GM23248 (cell line): ENCODE measurements around the gene FAT1. TPM values are rescaled to one million over a fixed set of nuclear protein-coding genes. Genes with fewer than 3 reads are reported as not detected.

Experiments used
- DNase-seq: peaks from one replicate; pipeline ENCODE4 v3.0.0-alpha.2; 2015
- H2AFZ ChIP-seq: fragments of 200-600 bp; sonication (generic); 2 replicates; pipeline ENCODE4 v1.6.1; 2016; ENCODE audit warnings: antibody characterized with exemption
- H3F3A ChIP-seq: fragments of 200-600 bp; sonication (generic); 2 replicates; pipeline ENCODE4 v1.6.1; 2016; ENCODE audit warnings: mild to moderate bottlenecking, antibody characterized with exemption, mixed run types; ENCODE audit not compliant: insufficient read depth
- H3K27ac ChIP-seq: fragments of 200-600 bp; sonication (generic); 2 replicates; pipeline ENCODE4 v1.5.1; 2016; ENCODE audit warnings: mild to moderate bottlenecking
- H3K27me3 ChIP-seq: fragments of 200-600 bp; sonication (generic); replicated peaks from 2 replicates; pipeline ENCODE4 v1.6.1; 2016; ENCODE audit warnings: mild to moderate bottlenecking; ENCODE audit not compliant: insufficient read depth
- H3K36me3 ChIP-seq: fragments of 200-600 bp; sonication (generic); 2 replicates; pipeline ENCODE4 v1.6.1; 2016; ENCODE audit warnings: low read depth, mild to moderate bottlenecking
- H3K4me1 ChIP-seq: fragments of 200-600 bp; sonication (generic); 2 replicates; pipeline ENCODE4 v1.6.1; 2016; ENCODE audit warnings: mild to moderate bottlenecking; ENCODE audit not compliant: insufficient read depth
- H3K4me2 ChIP-seq: fragments of 200-600 bp; sonication (generic); one replicate; pipeline ENCODE4 v1.6.1; 2016; ENCODE audit warnings: mild to moderate bottlenecking; ENCODE audit not compliant: unreplicated experiment
- H3K4me3 ChIP-seq: fragments of 200-600 bp; sonication (generic); 2 replicates; pipeline ENCODE4 v1.5.1; 2016; ENCODE audit warnings: mild to moderate bottlenecking
- H3K79me2 ChIP-seq: fragments of 200-600 bp; sonication (generic); 2 replicates; pipeline ENCODE4 v1.6.1; 2016; ENCODE audit warnings: mild to moderate bottlenecking; ENCODE audit not compliant: insufficient read depth
- H3K9ac ChIP-seq: fragments of 200-600 bp; sonication (generic); 2 replicates; pipeline ENCODE4 v1.6.1; 2016; ENCODE audit warnings: mild to moderate bottlenecking
- H3K9me2 ChIP-seq: fragments of 200-600 bp; sonication (generic); 2 replicates; pipeline ENCODE4 v1.6.1; 2016; ENCODE audit warnings: mixed run types, mild to moderate bottlenecking, moderate library complexity; ENCODE audit not compliant: insufficient read depth
- H3K9me3 ChIP-seq: fragments of 200-600 bp; sonication (generic); one replicate; pipeline ENCODE4 v1.6.1; 2017; ENCODE audit warnings: low read depth
- H4K20me1 ChIP-seq: fragments of 200-600 bp; sonication (generic); 2 replicates; pipeline ENCODE4 v1.6.0; 2016; ENCODE audit not compliant: insufficient read depth
- EZH2 ChIP-seq: fragments of 200-600 bp; sonication (generic); IDR thresholded peaks from 2 replicates; pipeline ENCODE4 v1.6.1; 2018; ENCODE audit warnings: antibody characterized with exemption, mild to moderate bottlenecking; ENCODE audit not compliant: insufficient read depth, poor library complexity, severe bottlenecking
- EZH2phosphoT487 ChIP-seq: fragments of 200-600 bp; sonication (generic); IDR thresholded peaks from 2 replicates; pipeline ENCODE4 v1.6.1; 2018; ENCODE audit warnings: antibody characterized with exemption, moderate library complexity, mild to moderate bottlenecking, low read depth; ENCODE audit not compliant: insufficient read depth
- WGBS, 2 experiments: methylation state at CpG; one replicate each; pipeline ENCODE4 v1.1.6; 2015 to 2017; ENCODE audit warnings: low lambda C conversion rate in 2 of 2, low coverage in 1 of 2; ENCODE audit errors: missing lambda C conversion rate in 2 of 2; 5-methylcytosine and 5-hydroxymethylcytosine counted together
- in situ Hi-C: fragments of 300-500 bp; cut with MboI; formaldehyde crosslinking; loops from 2 replicates; pipeline ENCODE4 v1.15.0; 2020
- polyA plus RNA-seq: library from polyadenylated mRNA; unstranded; fragments of >200 nt; fragmentation: Nextera tagmentation; extraction: Ambion mirVana; gene quantifications from 2 replicates; pipeline ENCODE4 v1.2.1, GENCODE V29; 2016
- total RNA-seq: library from RNA; depleted of rRNA; stranded (reverse); fragments of >200 nt; shearing (Covaris generic); gene quantifications from 2 replicates; pipeline ENCODE4 v1.2.3, GENCODE V29; 2014

The FAT1 gene
- total and polyA plus RNA-seq, 2 experiments from 2014 or later, result 53.3 to 250 TPM

DNA sequence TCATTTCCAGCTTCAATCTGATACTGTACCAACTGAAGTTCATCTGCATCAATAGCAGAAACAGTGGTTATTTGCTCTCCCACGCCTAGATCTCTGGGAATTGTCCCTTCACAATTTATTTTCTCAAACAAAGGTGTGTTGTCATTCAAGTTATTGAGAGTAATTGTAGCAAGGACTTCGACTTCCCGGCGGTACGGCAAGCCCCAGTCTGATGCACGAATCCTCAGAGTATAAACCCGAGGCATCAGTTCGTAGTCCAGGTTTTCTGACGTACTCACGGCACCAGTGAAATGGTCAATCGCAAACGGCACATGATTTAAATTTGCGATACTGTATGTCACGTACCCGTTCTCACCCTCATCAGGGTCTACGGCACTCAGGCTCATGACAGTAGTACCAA lies 15.7 kb downstream of the FAT1 start:
- no peak overlapping the region for H3K9ac ChIP-seq
- DNase-seq, result no peak
- 0 out of 2 replicates have a peak, but pooled peaks cover 7% of the 10 kb centered on the region for H4K20me1 ChIP-seq
- no peak overlapping the region for H3K4me3 ChIP-seq
- peaks cover 100% of the 10 kb centered on the region for H3K79me2 ChIP-seq
- no peaks in the 10 kb centered on the region for H3K27me3 ChIP-seq
- H3K9me3 ChIP-seq, result no peaks in the 10 kb centered on the region
- peaks cover 38% of the 10 kb centered on the region for H3K36me3 ChIP-seq
- H3F3A ChIP-seq, result peaks cover 3% of the 10 kb centered on the region; the same call in 1 of the 2 replicates
- in situ Hi-C loops, result loop anchor here (25.0 kb wide), 1 partner anchor 879 kb away; no protein-coding TSS in a partner anchor
- H3K9me2 ChIP-seq, result no peaks in the 10 kb centered on the region
- H3K27ac ChIP-seq, result no peak overlapping the region
- H3K4me1 ChIP-seq, result no peaks in the 10 kb centered on the region
- 87 to 91% methylated on average over 16 of the region's 16 CpGs for WGBS, 2 experiments
- TF ChIP-seq EZH2 (no peak), EZH2phosphoT487 (no peak)
- H2AFZ ChIP-seq, result no peak overlapping the region
- no peak overlapping the region for H3K4me2 ChIP-seq

DNA sequence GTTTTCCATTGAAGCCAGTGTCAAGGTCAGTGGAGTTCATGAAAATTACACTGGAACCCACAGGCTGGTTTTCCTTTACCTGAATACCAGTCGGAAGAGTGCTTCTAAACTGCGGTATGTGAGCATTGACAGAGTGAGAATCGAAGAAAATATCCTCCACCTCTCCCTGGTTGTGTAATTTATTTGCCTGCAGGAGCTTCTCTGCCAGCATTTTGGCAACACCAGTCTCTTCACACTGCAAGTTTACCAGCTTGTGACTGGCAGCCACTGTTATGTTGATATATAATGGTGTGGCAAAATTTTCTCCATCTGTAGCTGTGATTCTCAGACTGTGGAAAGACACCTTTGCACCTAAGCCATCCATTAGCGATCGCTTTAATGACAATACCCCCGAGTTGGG lies 16.1 kb downstream of the FAT1 start:
- Histone ChIP-seq H3K36me3 (peaks cover 38% of the 10 kb centered on the region), H3K9me2 (no peaks in the 10 kb centered on the region), H3K4me1 (no peaks in the 10 kb centered on the region), H3K9ac (no peak overlapping the region), H4K20me1 (0 out of 2 replicates have a peak, but pooled peaks cover 7% of the 10 kb centered on the region), H3F3A (peaks cover 3% of the 10 kb centered on the region; the same call in 1 of the 2 replicates), H3K27ac (no peak overlapping the region), H3K4me3 (no peak overlapping the region), H3K4me2 (no peak overlapping the region), H3K9me3 (no peaks in the 10 kb centered on the region), H3K79me2 (peaks cover 100% of the 10 kb centered on the region), H3K27me3 (no peaks in the 10 kb centered on the region), H2AFZ (no peak overlapping the region)
- DNase-seq, result no peak
- no peak for TF ChIP-seq EZH2phosphoT487
- WGBS, 2 experiments, result 98 to 99% methylated on average over 6 of the region's 6 CpGs
- in situ Hi-C loops, result loop anchor here (25.0 kb wide), 1 partner anchor 880 kb away; no protein-coding TSS in a partner anchor

DNA sequence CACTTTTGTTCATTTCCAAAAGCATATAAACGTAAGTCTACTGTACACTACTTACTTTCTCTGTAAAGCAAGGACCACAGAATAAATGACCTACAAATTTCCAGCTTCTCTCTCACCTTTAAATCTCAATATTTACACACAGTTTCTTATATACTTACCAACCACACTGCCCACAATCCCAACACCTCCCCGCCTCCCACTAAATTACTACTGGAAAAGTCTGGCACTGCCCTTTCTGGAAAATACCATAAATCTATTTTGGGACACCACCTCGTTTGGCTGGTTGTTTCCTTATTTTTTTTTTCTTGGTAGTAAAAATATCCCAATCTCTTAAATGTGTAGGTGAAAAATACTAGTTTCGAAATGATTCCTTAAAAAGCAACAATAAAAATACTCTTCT lies 19.6 kb downstream of the FAT1 start:
- no peak for TF ChIP-seq EZH2
- no peak for TF ChIP-seq EZH2phosphoT487
- peaks cover 35% of the 10 kb centered on the region for H3K36me3 ChIP-seq
- no peaks in the 10 kb centered on the region for H3K9me3 ChIP-seq
- no peak overlapping the region for H3K9ac ChIP-seq
- H3K27ac ChIP-seq, result no peak overlapping the region
- no peak overlapping the region for H2AFZ ChIP-seq
- H3F3A ChIP-seq, result peaks cover 32% of the 10 kb centered on the region
- DNase-seq, result no peak
- no peak overlapping the region for H3K4me3 ChIP-seq
- in situ Hi-C loops, result loop anchor here (25.0 kb wide), 1 partner anchor 883 kb away; no protein-coding TSS in a partner anchor
- H3K27me3 ChIP-seq, result no peaks in the 10 kb centered on the region
- H3K9me2 ChIP-seq, result no peaks in the 10 kb centered on the region
- 0 out of 2 replicates have a peak, but pooled peaks cover 3% of the 10 kb centered on the region for H4K20me1 ChIP-seq
- H3K79me2 ChIP-seq, result peaks cover 100% of the 10 kb centered on the region
- 79 to 82% methylated on average over 4 of the region's 4 CpGs for WGBS, 2 experiments
- H3K4me1 ChIP-seq, result peaks cover 25% of the 10 kb centered on the region
- no peak overlapping the region for H3K4me2 ChIP-seq

DNA sequence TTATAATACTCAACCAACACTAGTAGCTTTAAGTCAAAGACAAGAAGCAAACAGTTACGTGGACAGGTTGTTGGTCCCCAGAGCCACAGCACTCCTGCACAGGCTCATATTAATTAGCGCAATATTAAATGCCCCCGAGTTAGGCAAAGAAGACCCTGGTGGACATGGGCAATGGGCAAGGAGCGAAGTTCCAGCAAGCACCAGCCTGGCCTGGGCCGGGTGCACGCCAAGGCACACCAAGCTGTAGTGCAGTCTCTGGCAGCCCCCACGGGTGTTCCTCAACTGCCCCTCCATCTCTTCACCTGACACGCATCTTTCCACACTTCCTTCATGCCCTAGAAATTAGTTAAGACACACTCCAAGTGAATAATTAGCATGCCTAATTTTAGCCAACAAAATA lies 20.1 kb downstream of the FAT1 start:
- in situ Hi-C loops, result loop anchor here (25.0 kb wide), 1 partner anchor 884 kb away; no protein-coding TSS in a partner anchor
- Histone ChIP-seq H3K79me2 (peaks cover 100% of the 10 kb centered on the region), H3F3A (peaks cover 32% of the 10 kb centered on the region), H3K27me3 (no peaks in the 10 kb centered on the region), H3K27ac (no peak overlapping the region), H3K9me3 (no peaks in the 10 kb centered on the region), H4K20me1 (no peaks in the 10 kb centered on the region), H3K36me3 (peaks cover 32% of the 10 kb centered on the region), H3K4me2 (no peak overlapping the region), H2AFZ (no peak overlapping the region), H3K4me1 (peaks cover 25% of the 10 kb centered on the region), H3K9ac (no peak overlapping the region), H3K9me2 (no peaks in the 10 kb centered on the region), H3K4me3 (no peak overlapping the region)
- DNase-seq, result no peak
- 93 to 97% methylated on average over 8 of the region's 8 CpGs for WGBS, 2 experiments
- TF ChIP-seq EZH2phosphoT487 (no peak), EZH2 (no peak)

DNA sequence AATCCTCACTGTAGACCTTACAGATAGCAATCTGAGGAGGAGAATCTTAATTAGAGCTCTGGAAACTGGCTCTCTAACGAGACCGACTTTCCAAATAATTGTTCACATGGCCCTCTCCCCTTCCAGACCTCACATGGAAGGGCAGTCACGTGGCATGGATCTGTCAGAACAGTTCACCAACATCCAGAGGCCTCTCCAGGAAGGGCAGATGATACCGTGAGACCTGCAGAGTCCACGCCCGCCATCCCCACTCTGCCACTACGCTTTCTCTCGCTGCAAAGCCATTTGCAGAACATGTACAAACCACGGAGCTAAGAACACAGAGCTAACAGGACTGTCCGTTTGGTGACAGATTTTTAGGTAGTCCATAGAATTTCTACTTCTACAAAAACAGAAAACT lies 20.7 kb downstream of the FAT1 start:
- no peaks in the 10 kb centered on the region for H3K27me3 ChIP-seq
- H3K79me2 ChIP-seq, result peaks cover 100% of the 10 kb centered on the region
- no peak overlapping the region for H3K4me2 ChIP-seq
- H2AFZ ChIP-seq, result no peak overlapping the region
- no peak overlapping the region for H3K4me3 ChIP-seq
- peaks cover 25% of the 10 kb centered on the region for H3K4me1 ChIP-seq
- no peaks in the 10 kb centered on the region for H3K9me3 ChIP-seq
- in situ Hi-C loops, result loop anchor here (25.0 kb wide), 1 partner anchor 884 kb away; no protein-coding TSS in a partner anchor
- DNase-seq, result no peak
- H3F3A ChIP-seq, result peaks cover 32% of the 10 kb centered on the region
- peaks cover 26% of the 10 kb centered on the region for H3K36me3 ChIP-seq
- no peak overlapping the region for H3K27ac ChIP-seq
- TF ChIP-seq EZH2 (no peak), EZH2phosphoT487 (no peak)
- 97 to 98% methylated on average over 10 of the region's 10 CpGs for WGBS, 2 experiments
- no peaks in the 10 kb centered on the region for H3K9me2 ChIP-seq
- no peak overlapping the region for H3K9ac ChIP-seq
- no peaks in the 10 kb centered on the region for H4K20me1 ChIP-seq
